ENCODE data around the gene SLC9A5.

Gene SLC9A5

GRCh38 chr16:67241008-67241900 is 7.5 kb upstream of the SLC9A5 start:
- DNase-seq (ENCODE audit: extremely low read depth, low read depth): peak; percentile 57
- TF ChIP-seq CTCF (IDR thresholded peaks at IDR 0.05; ENCODE audit: low read depth, low read length): no peak

GRCh38 chr16:67242138-67242730 is 6.5 kb upstream of the SLC9A5 start:
- DNase-seq (ENCODE audit: extremely low read depth, low read depth): no peak
- no peak for TF ChIP-seq CTCF (IDR thresholded peaks at IDR 0.05; ENCODE audit: low read depth, low read length)

- TF ChIP-seq CTCF (IDR thresholded peaks at IDR 0.05; ENCODE audit: low read depth, low read length): no peak
- no peak for DNase-seq (ENCODE audit: extremely low read depth, low read depth)
Measured at GRCh38 chr16:67243481-67243880, 5.3 kb upstream of the SLC9A5 start.

GRCh38 chr16:67244387-67245185 is 4.2 kb upstream of the SLC9A5 start:
- no peak for TF ChIP-seq CTCF (IDR thresholded peaks at IDR 0.05; ENCODE audit: low read depth, low read length)

GRCh38 chr16:67245186-67245585 is 3.6 kb upstream of the SLC9A5 start:
- DNase-seq (ENCODE audit: extremely low read depth, low read depth): no peak
- no peak for TF ChIP-seq CTCF (IDR thresholded peaks at IDR 0.05; ENCODE audit: low read depth, low read length)

More at GRCh38 chr16:67244387-67245185, 4.2 kb upstream of the SLC9A5 start:
- peak; percentile 38 for DNase-seq (ENCODE audit: extremely low read depth, low read depth)

GRCh38 chr16:67245674-67246080 is 3.1 kb upstream of the SLC9A5 start:
- DNase-seq (ENCODE audit: extremely low read depth, low read depth): no peak
- TF ChIP-seq CTCF (IDR thresholded peaks at IDR 0.05; ENCODE audit: low read depth, low read length): no peak
